SU-DHL-6 (cell line): ENCODE data around the gene GPR162.

ENCODE experiments used
- H2AFZ ChIP-seq: fragments of 200-600 bp; sonication (generic); 2 replicates; pipeline ENCODE4 v1.6.1; 2014; ENCODE audit warnings: low read depth, mild to moderate bottlenecking, moderate library complexity, mixed read lengths, antibody characterized with exemption, low read length; ENCODE audit not compliant: severe bottlenecking
- H3F3A ChIP-seq: fragments of 200-600 bp; shearing (Covaris generic); 2 replicates; pipeline ENCODE4 v1.6.0; 2016; ENCODE audit warnings: antibody characterized with exemption, mild to moderate bottlenecking; ENCODE audit not compliant: insufficient read depth
- H3K27ac ChIP-seq: fragments of 200-600 bp; sonication (generic); 2 replicates; pipeline ENCODE4 v1.5.1; 2016; ENCODE audit warnings: low read depth, mild to moderate bottlenecking, low read length, moderate library complexity, mixed read lengths
- H3K27me3 ChIP-seq: fragments of 200-600 bp; sonication (generic), shearing (Covaris generic); 2 replicates; pipeline ENCODE4 v1.6.0; 2014; ENCODE audit warnings: mild to moderate bottlenecking, low read length
- H3K36me3 ChIP-seq: fragments of 200-600 bp; sonication (generic); 2 replicates; pipeline ENCODE4 v1.6.1; 2014; ENCODE audit warnings: mild to moderate bottlenecking, low read length, mixed read lengths
- H3K4me2 ChIP-seq: fragments of 300-600, 200-600 bp; shearing (Covaris generic), sonication (generic); 2 replicates; pipeline ENCODE4 v1.6.0; 2014; ENCODE audit warnings: low read length, low read depth, mild to moderate bottlenecking; ENCODE audit not compliant: poor library complexity, severe bottlenecking
- H3K4me3 ChIP-seq: fragments of 200-600 bp; sonication (generic); 2 replicates; pipeline ENCODE4 v1.5.1; 2014; ENCODE audit warnings: antibody characterized with exemption, low read length, mild to moderate bottlenecking, mixed read lengths; ENCODE audit not compliant: insufficient read depth, poor library complexity, severe bottlenecking
- H3K79me2 ChIP-seq: fragments of 200-600 bp; sonication (generic); 2 replicates; pipeline ENCODE4 v1.6.1; 2014; ENCODE audit warnings: mild to moderate bottlenecking, low read length, moderate library complexity; ENCODE audit not compliant: insufficient read depth
- H3K9ac ChIP-seq: fragments of 200-600 bp; sonication (generic); 2 replicates; pipeline ENCODE4 v1.7.0; 2014; ENCODE audit warnings: mild to moderate bottlenecking, low read length
- H3K9me2 ChIP-seq: fragments of 200-600 bp; sonication (generic); replicated peaks from 2 replicates; pipeline ENCODE4 v1.6.1; 2014; ENCODE audit warnings: low read length; ENCODE audit not compliant: insufficient read depth
- H3K9me3 ChIP-seq: fragments of 200-600 bp; sonication (generic); 2 replicates; pipeline ENCODE4 v1.6.1; 2014; ENCODE audit warnings: low read length, mixed read lengths; ENCODE audit not compliant: insufficient read depth
- H4K20me1 ChIP-seq: fragments of 200-600 bp; sonication (generic); 2 replicates; pipeline ENCODE4 v1.6.1; 2014; ENCODE audit warnings: low read depth, mild to moderate bottlenecking, antibody characterized with exemption, low read length, moderate library complexity, mixed read lengths
- CTCF ChIP-seq: fragments of 200-600 bp; sonication (generic); IDR thresholded peaks from one replicate; pipeline ENCODE4 v1.5.1; 2017; ENCODE audit warnings: antibody characterized with exemption, mild to moderate bottlenecking, low read length, moderate library complexity; ENCODE audit not compliant: insufficient read depth, poor library complexity, severe bottlenecking
- EZH2phosphoT487 ChIP-seq: fragments of 200-600 bp; sonication (generic), shearing (Covaris generic); conservative IDR thresholded peaks from 2 replicates; pipeline ENCODE4 v1.6.1; 2018; ENCODE audit warnings: mild to moderate bottlenecking, antibody characterized with exemption, low read length, moderate library complexity, mixed read lengths

GPR162 gene

DNA sequence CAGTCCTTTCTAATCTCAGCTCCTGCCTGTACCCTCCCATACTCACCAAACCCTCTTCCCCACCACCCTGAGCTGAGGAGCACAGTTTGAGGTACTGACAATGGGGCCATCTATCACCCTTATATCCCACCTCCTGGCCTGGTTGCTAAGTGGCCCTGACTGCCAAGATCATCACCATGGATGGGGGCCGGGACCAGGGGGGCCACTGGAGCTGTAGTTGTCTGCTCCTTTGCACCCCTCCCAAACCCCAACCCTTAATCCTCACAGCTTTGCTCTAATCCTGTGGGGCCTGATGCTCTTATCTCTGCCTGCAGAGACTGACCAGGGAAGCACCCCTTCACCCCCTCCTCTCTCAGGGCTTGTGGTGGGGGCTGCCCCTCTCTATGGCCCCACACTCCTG, 18.7 kb downstream of the GPR162 start:
- no peak overlapping the region for H3K4me3 ChIP-seq
- no peaks in the 10 kb centered on the region for H3K9me2 ChIP-seq
- peaks cover 4% of the 10 kb centered on the region; the same call in 1 of the 2 replicates for H3F3A ChIP-seq
- no peaks in the 10 kb centered on the region for H3K36me3 ChIP-seq
- H3K9ac ChIP-seq: peak overlapping the region; percentile 44; the same call in 1 of the 2 replicates
- H3K79me2 ChIP-seq: no peaks in the 10 kb centered on the region
- TF ChIP-seq EZH2phosphoT487 (no peak), CTCF (no peak)
- H3K9me3 ChIP-seq: no peaks in the 10 kb centered on the region
- H3K4me2 ChIP-seq: peak overlapping the region; percentile 43
- H3K27ac ChIP-seq: peak overlapping the region; percentile 40
- no peak overlapping the region for H2AFZ ChIP-seq
- H4K20me1 ChIP-seq: no peaks in the 10 kb centered on the region
- no peaks in the 10 kb centered on the region for H3K27me3 ChIP-seq

- Histone ChIP-seq H3K4me2 (peak within 1 kb of the TSS; percentile 43), H2AFZ (no peak within 1 kb of the TSS), H3K27ac (peak within 1 kb of the TSS; percentile 40), H3K36me3 (no peaks in the 10 kb centered on the region), H3K79me2 (no peaks in the 10 kb centered on the region), H3K9ac (peak within 1 kb of the TSS; percentile 44; the same call in 1 of the 2 replicates), H4K20me1 (no peaks in the 10 kb centered on the region), H3K27me3 (no peaks in the 10 kb centered on the region), H3K4me3 (no peak within 1 kb of the TSS), H3K9me2 (no peaks in the 10 kb centered on the region), H3F3A (peaks cover 4% of the 10 kb centered on the region; the same call in 1 of the 2 replicates), H3K9me3 (no peaks in the 10 kb centered on the region)
- no peak for TF ChIP-seq EZH2phosphoT487
- TF ChIP-seq CTCF: no peak
Measured at GRCh38 chr12:6840761-6841515, 19.3 kb downstream of the GPR162 start, which contains the start of gene GNB3. TSS of gene GNB3 (plus strand) at chr12:6840925. CDS start at chr12:6841288, 363 bp downstream.

- H4K20me1 ChIP-seq: no peaks in the 10 kb centered on the region
- no peak for TF ChIP-seq CTCF
- no peak for TF ChIP-seq EZH2phosphoT487
- H3K9me3 ChIP-seq: no peaks in the 10 kb centered on the region
- H3F3A ChIP-seq: peaks cover 4% of the 10 kb centered on the region; the same call in 1 of the 2 replicates
- no peak overlapping the region for H3K4me2 ChIP-seq
- no peak overlapping the region for H3K4me3 ChIP-seq
- H3K36me3 ChIP-seq: no peaks in the 10 kb centered on the region
- H3K9ac ChIP-seq: no peak overlapping the region
- H3K9me2 ChIP-seq: no peaks in the 10 kb centered on the region
- H3K27me3 ChIP-seq: no peaks in the 10 kb centered on the region
- no peak overlapping the region for H3K27ac ChIP-seq
- H3K79me2 ChIP-seq: no peaks in the 10 kb centered on the region
- H2AFZ ChIP-seq: no peak overlapping the region
Measured at GRCh38 chr12:6842075-6842474, 20.5 kb downstream of the GPR162 start.
